ENCODE data around the gene PRICKLE3.

The PRICKLE3 gene

GRCh38 chrX:49186125-49187027, at the start of gene PRICKLE3:
TSS of gene PRICKLE3 (minus strand) at chrX:49186373. CDS start at chrX:49186297, 76 bp downstream.
- H3K27ac ChIP-seq (ENCODE audit: low read length): peak within 1 kb of the TSS; percentile 66
- H3K9ac ChIP-seq (ENCODE audit: low read length in 2 of 2): peak within 1 kb of the TSS; percentile 67 to 74
- peaks cover 0 to 6% of the 10 kb centered on the region in 2 donors for H3K36me3 ChIP-seq (ENCODE audit: control insufficient read depth in 2 of 2, insufficient read depth in 2 of 2, low read length in 2 of 2)
- peaks cover 0 to 2% of the 10 kb centered on the region in 2 donors for H3K27me3 ChIP-seq (ENCODE audit: control insufficient read depth in 1 of 2, insufficient read depth in 2 of 2, low read length in 2 of 2)
- peak within 1 kb of the TSS; percentile 53 to 70 for H3K4me3 ChIP-seq (ENCODE audit: low read length in 2 of 2)
- no peaks in the 10 kb centered on the region for H3K9me3 ChIP-seq (ENCODE audit: control insufficient read depth in 2 of 2, low read length in 2 of 2)
- H3K4me1 ChIP-seq (ENCODE audit: control insufficient read depth, insufficient read depth, low read length): peaks cover 22% of the 10 kb centered on the region

GRCh38 chrX:49233887-49234555, 47.8 kb upstream of the PRICKLE3 start:
- Histone ChIP-seq H3K4me3 (ENCODE audit: low read length in 2 of 2) (no peak overlapping the region), H3K27ac (ENCODE audit: low read length) (no peak overlapping the region), H3K4me1 (ENCODE audit: control insufficient read depth, insufficient read depth, low read length) (peaks cover 9% of the 10 kb centered on the region), H3K9me3 (ENCODE audit: control insufficient read depth in 2 of 2, low read length in 2 of 2) (no peaks in the 10 kb centered on the region), H3K9ac (ENCODE audit: low read length in 2 of 2) (no peak overlapping the region), H3K36me3 (ENCODE audit: control insufficient read depth in 2 of 2, insufficient read depth in 2 of 2, low read length in 2 of 2) (no peaks in the 10 kb centered on the region), H3K27me3 (ENCODE audit: control insufficient read depth in 1 of 2, insufficient read depth in 2 of 2, low read length in 2 of 2) (peaks cover 0 to 9% of the 10 kb centered on the region in 2 donors)

GRCh38 chrX:49233176-49233575, 47.0 kb upstream of the PRICKLE3 start, which contains the start of gene CACNA1F:
TSS of gene CACNA1F (minus strand) at chrX:49233340. CDS start at chrX:49233309, 31 bp downstream.
- H3K27me3 ChIP-seq (ENCODE audit: control insufficient read depth in 1 of 2, insufficient read depth in 2 of 2, low read length in 2 of 2): peaks cover 0 to 9% of the 10 kb centered on the region in 2 donors
- H3K36me3 ChIP-seq (ENCODE audit: control insufficient read depth in 2 of 2, insufficient read depth in 2 of 2, low read length in 2 of 2): no peaks in the 10 kb centered on the region
- H3K9me3 ChIP-seq (ENCODE audit: control insufficient read depth in 2 of 2, low read length in 2 of 2): no peaks in the 10 kb centered on the region
- H3K4me3 ChIP-seq (ENCODE audit: low read length in 2 of 2): no peak within 1 kb of the TSS
- peaks cover 8% of the 10 kb centered on the region for H3K4me1 ChIP-seq (ENCODE audit: control insufficient read depth, insufficient read depth, low read length)
- no peak within 1 kb of the TSS for H3K9ac ChIP-seq (ENCODE audit: low read length in 2 of 2)
- no peak within 1 kb of the TSS for H3K27ac ChIP-seq (ENCODE audit: low read length)

GRCh38 chrX:49232525-49232924, 46.4 kb upstream of the PRICKLE3 start:
- Histone ChIP-seq H3K36me3 (ENCODE audit: control insufficient read depth in 2 of 2, insufficient read depth in 2 of 2, low read length in 2 of 2) (no peaks in the 10 kb centered on the region), H3K9ac (ENCODE audit: low read length in 2 of 2) (no peak overlapping the region), H3K27me3 (ENCODE audit: control insufficient read depth in 1 of 2, insufficient read depth in 2 of 2, low read length in 2 of 2) (peaks cover 0 to 11% of the 10 kb centered on the region in 2 donors), H3K4me3 (ENCODE audit: low read length in 2 of 2) (no peak overlapping the region), H3K4me1 (ENCODE audit: control insufficient read depth, insufficient read depth, low read length) (peaks cover 8% of the 10 kb centered on the region), H3K9me3 (ENCODE audit: control insufficient read depth in 2 of 2, low read length in 2 of 2) (no peaks in the 10 kb centered on the region), H3K27ac (ENCODE audit: low read length) (no peak overlapping the region)

- H3K9ac ChIP-seq (ENCODE audit: low read length in 2 of 2): no peak overlapping the region
- H3K36me3 ChIP-seq (ENCODE audit: control insufficient read depth in 2 of 2, insufficient read depth in 2 of 2, low read length in 2 of 2): no peaks in the 10 kb centered on the region
- no peak overlapping the region for H3K27ac ChIP-seq (ENCODE audit: low read length)
- H3K9me3 ChIP-seq (ENCODE audit: control insufficient read depth in 2 of 2, low read length in 2 of 2): no peaks in the 10 kb centered on the region
- H3K4me1 ChIP-seq (ENCODE audit: control insufficient read depth, insufficient read depth, low read length): peaks cover 5% of the 10 kb centered on the region
- H3K4me3 ChIP-seq (ENCODE audit: low read length in 2 of 2): no peak overlapping the region
- H3K27me3 ChIP-seq (ENCODE audit: control insufficient read depth in 1 of 2, insufficient read depth in 2 of 2, low read length in 2 of 2): peaks cover 0 to 11% of the 10 kb centered on the region in 2 donors
Measured at GRCh38 chrX:49231333-49232000, 45.3 kb upstream of the PRICKLE3 start.

GRCh38 chrX:49230500-49231232, 44.5 kb upstream of the PRICKLE3 start:
- H3K9ac ChIP-seq (ENCODE audit: low read length in 2 of 2): no peak overlapping the region
- H3K4me3 ChIP-seq (ENCODE audit: low read length in 2 of 2): peak overlapping the region; percentile 31 to 35
- no peak overlapping the region for H3K27ac ChIP-seq (ENCODE audit: low read length)
- H3K4me1 ChIP-seq (ENCODE audit: control insufficient read depth, insufficient read depth, low read length): peaks cover 3% of the 10 kb centered on the region
- H3K36me3 ChIP-seq (ENCODE audit: control insufficient read depth in 2 of 2, insufficient read depth in 2 of 2, low read length in 2 of 2): no peaks in the 10 kb centered on the region
- no peaks in the 10 kb centered on the region for H3K9me3 ChIP-seq (ENCODE audit: control insufficient read depth in 2 of 2, low read length in 2 of 2)
- peaks cover 0 to 11% of the 10 kb centered on the region in 2 donors for H3K27me3 ChIP-seq (ENCODE audit: control insufficient read depth in 1 of 2, insufficient read depth in 2 of 2, low read length in 2 of 2)

GRCh38 chrX:49228185-49228584, 42.0 kb upstream of the PRICKLE3 start:
- H3K4me1 ChIP-seq (ENCODE audit: control insufficient read depth, insufficient read depth, low read length): peaks cover 3% of the 10 kb centered on the region
- no peaks in the 10 kb centered on the region for H3K36me3 ChIP-seq (ENCODE audit: control insufficient read depth in 2 of 2, insufficient read depth in 2 of 2, low read length in 2 of 2)
- H3K27ac ChIP-seq (ENCODE audit: low read length): no peak overlapping the region
- peaks cover 0 to 2% of the 10 kb centered on the region in 2 donors for H3K9me3 ChIP-seq (ENCODE audit: control insufficient read depth in 2 of 2, low read length in 2 of 2)
- H3K9ac ChIP-seq (ENCODE audit: low read length in 2 of 2): no peak overlapping the region
- no peak overlapping the region for H3K4me3 ChIP-seq (ENCODE audit: low read length in 2 of 2)
- peaks cover 0 to 19% of the 10 kb centered on the region in 2 donors for H3K27me3 ChIP-seq (ENCODE audit: control insufficient read depth in 1 of 2, insufficient read depth in 2 of 2, low read length in 2 of 2)

GRCh38 chrX:49227726-49228125, 41.6 kb upstream of the PRICKLE3 start:
- Histone ChIP-seq H3K36me3 (ENCODE audit: control insufficient read depth in 2 of 2, insufficient read depth in 2 of 2, low read length in 2 of 2) (no peaks in the 10 kb centered on the region), H3K27me3 (ENCODE audit: control insufficient read depth in 1 of 2, insufficient read depth in 2 of 2, low read length in 2 of 2) (peaks cover 0 to 22% of the 10 kb centered on the region in 2 donors), H3K4me3 (ENCODE audit: low read length in 2 of 2) (no peak overlapping the region), H3K9ac (ENCODE audit: low read length in 2 of 2) (no peak overlapping the region), H3K9me3 (ENCODE audit: control insufficient read depth in 2 of 2, low read length in 2 of 2) (peaks cover 0 to 2% of the 10 kb centered on the region in 2 donors), H3K27ac (ENCODE audit: low read length) (no peak overlapping the region), H3K4me1 (ENCODE audit: control insufficient read depth, insufficient read depth, low read length) (peaks cover 3% of the 10 kb centered on the region)

GRCh38 chrX:49226946-49227345, 40.8 kb upstream of the PRICKLE3 start:
- Histone ChIP-seq H3K9ac (ENCODE audit: low read length in 2 of 2) (no peak overlapping the region), H3K9me3 (ENCODE audit: control insufficient read depth in 2 of 2, low read length in 2 of 2) (peaks cover 0 to 2% of the 10 kb centered on the region in 2 donors), H3K27me3 (ENCODE audit: control insufficient read depth in 1 of 2, insufficient read depth in 2 of 2, low read length in 2 of 2) (peaks cover 0 to 24% of the 10 kb centered on the region in 2 donors), H3K36me3 (ENCODE audit: control insufficient read depth in 2 of 2, insufficient read depth in 2 of 2, low read length in 2 of 2) (no peaks in the 10 kb centered on the region), H3K4me3 (ENCODE audit: low read length in 2 of 2) (no peak overlapping the region), H3K27ac (ENCODE audit: low read length) (no peak overlapping the region), H3K4me1 (ENCODE audit: control insufficient read depth, insufficient read depth, low read length) (peaks cover 3% of the 10 kb centered on the region)

- H3K27ac ChIP-seq (ENCODE audit: low read length): no peak overlapping the region
- H3K36me3 ChIP-seq (ENCODE audit: control insufficient read depth in 2 of 2, insufficient read depth in 2 of 2, low read length in 2 of 2): no peaks in the 10 kb centered on the region
- peaks cover 0 to 18% of the 10 kb centered on the region in 2 donors for H3K27me3 ChIP-seq (ENCODE audit: control insufficient read depth in 1 of 2, insufficient read depth in 2 of 2, low read length in 2 of 2)
- H3K9ac ChIP-seq (ENCODE audit: low read length in 2 of 2): no peak overlapping the region
- peaks cover 0 to 2% of the 10 kb centered on the region in 2 donors for H3K9me3 ChIP-seq (ENCODE audit: control insufficient read depth in 2 of 2, low read length in 2 of 2)
- peaks cover 3% of the 10 kb centered on the region for H3K4me1 ChIP-seq (ENCODE audit: control insufficient read depth, insufficient read depth, low read length)
- H3K4me3 ChIP-seq (ENCODE audit: low read length in 2 of 2): no peak overlapping the region
Measured at GRCh38 chrX:49225858-49226257, 39.7 kb upstream of the PRICKLE3 start.

All from stomach smooth muscle (tissue), 2 donors.